ENCODE results near the gene MIGA2. TPM values are rescaled to one million over a fixed set of nuclear protein-coding genes. Genes with fewer than 3 reads are reported as not detected.

Gene MIGA2
- total and polyA plus RNA-seq, 9 of the 15 experiments (the other 6 are each of a cell fraction or from before 2014, with no cell fraction given), result 0.15 to 54.1 (median 18.0) TPM

DNA sequence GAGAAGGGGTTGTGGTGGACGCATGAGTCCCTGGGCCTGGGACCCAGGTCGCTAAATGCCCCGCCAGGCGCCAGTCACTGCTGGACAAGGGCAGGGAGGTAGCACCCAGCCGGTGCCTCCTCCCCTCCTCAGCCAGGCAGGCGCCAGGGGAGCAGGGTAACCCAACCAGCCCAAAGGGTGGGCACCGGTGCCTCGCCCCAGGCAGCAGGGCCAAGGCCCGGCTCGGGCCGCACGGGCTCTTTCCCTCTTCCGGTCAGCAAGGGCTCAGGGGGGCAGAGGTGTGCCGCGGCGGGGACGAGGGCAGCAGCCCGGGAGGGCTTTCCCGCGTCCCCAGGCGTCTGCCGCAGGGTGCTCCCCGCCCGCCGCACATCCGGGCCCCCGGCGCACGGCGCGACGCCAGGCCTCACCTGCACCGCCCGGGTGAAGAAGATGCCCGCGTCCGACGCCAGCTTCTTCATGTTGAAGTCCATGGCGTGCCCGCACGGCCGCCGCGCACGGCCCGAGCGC lies 8.7 kb upstream of the MIGA2 start (continued):
- TF ChIP-seq EHMT2 (IDR thresholded peaks at IDR 0.05), result no peak
- no peak for TF ChIP-seq ZNF175 (CRISPR knock-in tag; IDR thresholded peaks at IDR 0.05; ENCODE audit: low read depth)
- no peak for TF ChIP-seq SMARCA5 (IDR thresholded peaks at IDR 0.05)
- TF ChIP-seq, protein P1, sequence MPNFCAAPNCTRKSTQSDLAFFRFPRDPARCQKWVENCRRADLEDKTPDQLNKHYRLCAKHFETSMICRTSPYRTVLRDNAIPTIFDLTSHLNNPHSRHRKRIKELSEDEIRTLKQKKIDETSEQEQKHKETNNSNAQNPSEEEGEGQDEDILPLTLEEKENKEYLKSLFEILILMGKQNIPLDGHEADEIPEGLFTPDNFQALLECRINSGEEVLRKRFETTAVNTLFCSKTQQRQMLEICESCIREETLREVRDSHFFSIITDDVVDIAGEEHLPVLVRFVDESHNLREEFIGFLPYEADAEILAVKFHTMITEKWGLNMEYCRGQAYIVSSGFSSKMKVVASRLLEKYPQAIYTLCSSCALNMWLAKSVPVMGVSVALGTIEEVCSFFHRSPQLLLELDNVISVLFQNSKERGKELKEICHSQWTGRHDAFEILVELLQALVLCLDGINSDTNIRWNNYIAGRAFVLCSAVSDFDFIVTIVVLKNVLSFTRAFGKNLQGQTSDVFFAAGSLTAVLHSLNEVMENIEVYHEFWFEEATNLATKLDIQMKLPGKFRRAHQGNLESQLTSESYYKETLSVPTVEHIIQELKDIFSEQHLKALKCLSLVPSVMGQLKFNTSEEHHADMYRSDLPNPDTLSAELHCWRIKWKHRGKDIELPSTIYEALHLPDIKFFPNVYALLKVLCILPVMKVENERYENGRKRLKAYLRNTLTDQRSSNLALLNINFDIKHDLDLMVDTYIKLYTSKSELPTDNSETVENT (CRISPR knock-in tag; IDR thresholded peaks at IDR 0.05), result peak; percentile 59; the same call in 1 of the 2 replicates
- TF ChIP-seq RBBP5 (IDR thresholded peaks at IDR 0.05; ENCODE audit: borderline replicate concordance, insufficient read depth, low read length, poor library complexity, severe bottlenecking), result peak; percentile 69
- TF ChIP-seq, protein P2, sequence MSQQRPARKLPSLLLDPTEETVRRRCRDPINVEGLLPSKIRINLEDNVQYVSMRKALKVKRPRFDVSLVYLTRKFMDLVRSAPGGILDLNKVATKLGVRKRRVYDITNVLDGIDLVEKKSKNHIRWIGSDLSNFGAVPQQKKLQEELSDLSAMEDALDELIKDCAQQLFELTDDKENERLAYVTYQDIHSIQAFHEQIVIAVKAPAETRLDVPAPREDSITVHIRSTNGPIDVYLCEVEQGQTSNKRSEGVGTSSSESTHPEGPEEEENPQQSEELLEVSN (IDR thresholded peaks at IDR 0.05; ENCODE audit: borderline replicate concordance in 1 of 2, extremely low read depth in 1 of 2, insufficient read depth in 1 of 2, insufficient read length in 1 of 2, low read depth in 1 of 2, low read length in 1 of 2, poor library complexity in 1 of 2, severe bottlenecking in 1 of 2), result peak; percentile 73 to 87
- TF ChIP-seq XRCC3 (IDR thresholded peaks at IDR 0.05), result no peak
- TF ChIP-seq ZNF696 (CRISPR knock-in tag; conservative IDR thresholded peaks at IDR 0.05), result no peak
- no peak for TF ChIP-seq ZNF3 (CRISPR knock-in tag; IDR thresholded peaks at IDR 0.05)
- TF ChIP-seq, protein P3, sequence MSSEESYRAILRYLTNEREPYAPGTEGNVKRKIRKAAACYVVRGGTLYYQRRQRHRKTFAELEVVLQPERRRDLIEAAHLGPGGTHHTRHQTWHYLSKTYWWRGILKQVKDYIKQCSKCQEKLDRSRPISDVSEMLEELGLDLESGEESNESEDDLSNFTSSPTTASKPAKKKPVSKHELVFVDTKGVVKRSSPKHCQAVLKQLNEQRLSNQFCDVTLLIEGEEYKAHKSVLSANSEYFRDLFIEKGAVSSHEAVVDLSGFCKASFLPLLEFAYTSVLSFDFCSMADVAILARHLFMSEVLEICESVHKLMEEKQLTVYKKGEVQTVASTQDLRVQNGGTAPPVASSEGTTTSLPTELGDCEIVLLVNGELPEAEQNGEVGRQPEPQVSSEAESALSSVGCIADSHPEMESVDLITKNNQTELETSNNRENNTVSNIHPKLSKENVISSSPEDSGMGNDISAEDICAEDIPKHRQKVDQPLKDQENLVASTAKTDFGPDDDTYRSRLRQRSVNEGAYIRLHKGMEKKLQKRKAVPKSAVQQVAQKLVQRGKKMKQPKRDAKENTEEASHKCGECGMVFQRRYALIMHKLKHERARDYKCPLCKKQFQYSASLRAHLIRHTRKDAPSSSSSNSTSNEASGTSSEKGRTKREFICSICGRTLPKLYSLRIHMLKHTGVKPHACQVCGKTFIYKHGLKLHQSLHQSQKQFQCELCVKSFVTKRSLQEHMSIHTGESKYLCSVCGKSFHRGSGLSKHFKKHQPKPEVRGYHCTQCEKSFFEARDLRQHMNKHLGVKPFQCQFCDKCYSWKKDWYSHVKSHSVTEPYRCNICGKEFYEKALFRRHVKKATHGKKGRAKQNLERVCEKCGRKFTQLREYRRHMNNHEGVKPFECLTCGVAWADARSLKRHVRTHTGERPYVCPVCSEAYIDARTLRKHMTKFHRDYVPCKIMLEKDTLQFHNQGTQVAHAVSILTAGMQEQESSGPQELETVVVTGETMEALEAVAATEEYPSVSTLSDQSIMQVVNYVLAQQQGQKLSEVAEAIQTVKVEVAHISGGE (CRISPR knock-in tag; IDR thresholded peaks at IDR 0.05), result peak; percentile 39 to 66 (median 64); a peak in 5 of 6 replicates
- TF ChIP-seq RB1 (IDR thresholded peaks at IDR 0.05; ENCODE audit: low read depth), result peak; percentile 60
- TF ChIP-seq PHF8 (IDR thresholded peaks at IDR 0.05; ENCODE audit: borderline replicate concordance, low read length), result peak; percentile 64; the same call in 1 of the 2 replicates
- TF ChIP-seq TRIM28 (IDR thresholded peaks at IDR 0.05), result no peak
- no peak for TF ChIP-seq FUS (optimal IDR thresholded peaks at IDR 0.05; ENCODE audit: low read depth, low read length)
- peak; percentile 48 for TF ChIP-seq FIP1L1 (IDR thresholded peaks at IDR 0.05; ENCODE audit: low read depth, low read length, poor library complexity, severe bottlenecking)
- TF ChIP-seq MAZ (CRISPR knock-in tag; conservative IDR thresholded peaks at IDR 0.05 in 1 of 2, IDR thresholded peaks at IDR 0.05 in 1 of 2), result peak; percentile 12 to 52; a peak in 1 of 4 replicates
- no peak for TF ChIP-seq TSC22D4 (tag; IDR thresholded peaks at IDR 0.05)
- TF ChIP-seq ESRRA (IDR thresholded peaks at IDR 0.05; ENCODE audit: borderline replicate concordance, low read depth), result no peak
- no peak for TF ChIP-seq PHF20 (IDR thresholded peaks at IDR 0.05; ENCODE audit: partially characterized antibody)
- TF ChIP-seq ZNF24 (IDR thresholded peaks at IDR 0.05), result no peak
- TF ChIP-seq DPF2 (IDR thresholded peaks at IDR 0.05), result no peak
- peak; percentile 75 for TF ChIP-seq L3MBTL2 (IDR thresholded peaks at IDR 0.05)
- no peak for TF ChIP-seq ZNF436 (CRISPR knock-in tag; IDR thresholded peaks at IDR 0.05)
